ELF-1 (cell line): ENCODE results near the gene DNAJC19.

Experiments
- DNase-seq: peaks from one replicate; pipeline ENCODE4 v3.0.0-alpha.2; 2016; ENCODE audit warnings: low read depth, low spot score

The DNAJC19 gene

GRCh38 chr3:180961552-180961951, 28.0 kb downstream of the DNAJC19 start:
- DNase-seq: no peak

- no peak for DNase-seq
Measured at GRCh38 chr3:180961087-180961486, 28.4 kb downstream of the DNAJC19 start.

GRCh38 chr3:180959691-180960090, 29.8 kb downstream of the DNAJC19 start:
- DNase-seq: no peak

- DNase-seq: no peak
Measured at GRCh38 chr3:180947761-180948390, 41.7 kb downstream of the DNAJC19 start.

- no peak for DNase-seq
Measured at GRCh38 chr3:180940826-180941225, 48.7 kb downstream of the DNAJC19 start.

- DNase-seq: no peak
Measured at GRCh38 chr3:180934638-180935037, 54.9 kb downstream of the DNAJC19 start.
